Effector memory CD4-positive, alpha-beta T cell (primary cell): ENCODE measurements around the gene NCKAP1.
"Not testable (repeated sequence)": the region's sequence is repeated elsewhere in the genome, so short reads cannot be mapped to it uniquely, and the experiment has no call there.

Experiments used
- DNase-seq, 3 donors: peaks; one replicate each; pipeline ENCODE4 v3.0.0-alpha.2; 2020
- H3K27ac ChIP-seq: 2 replicates; pipeline ENCODE4 v1.7.0; 2013; ENCODE audit warnings: mild to moderate bottlenecking, low read length, moderate library complexity; ENCODE audit not compliant: insufficient read depth, poor library complexity, severe bottlenecking
- H3K27me3 ChIP-seq: replicated peaks from 2 replicates; pipeline ENCODE4 v1.7.0; 2013; ENCODE audit warnings: mild to moderate bottlenecking, low read length; ENCODE audit not compliant: insufficient read depth, control insufficient read depth, poor library complexity, severe bottlenecking
- H3K36me3 ChIP-seq: 2 replicates; pipeline ENCODE4 v1.7.0; 2013; ENCODE audit warnings: mild to moderate bottlenecking, low read length, moderate library complexity; ENCODE audit not compliant: control insufficient read depth, insufficient read depth
- H3K4me1 ChIP-seq: 2 replicates; pipeline ENCODE4 v1.7.0; 2013; ENCODE audit warnings: low read length, mild to moderate bottlenecking; ENCODE audit not compliant: control insufficient read depth, insufficient read depth, poor library complexity, severe bottlenecking
- H3K4me3 ChIP-seq: 2 replicates; pipeline ENCODE4 v1.7.0; 2013; ENCODE audit warnings: low read length, low read depth, mild to moderate bottlenecking; ENCODE audit not compliant: insufficient read depth, poor library complexity, severe bottlenecking
- H3K9me3 ChIP-seq: 2 replicates; pipeline ENCODE4 v1.7.0; 2013; ENCODE audit warnings: mild to moderate bottlenecking, low read length, moderate library complexity; ENCODE audit not compliant: control insufficient read depth

The NCKAP1 gene

GRCh38 chr2:182890773-182891378, 147.4 kb downstream of the NCKAP1 start:
- no peak overlapping the region for H3K4me3 ChIP-seq
- no peaks in the 10 kb centered on the region for H3K4me1 ChIP-seq
- H3K27me3 ChIP-seq = no peaks in the 10 kb centered on the region
- H3K36me3 ChIP-seq = no peaks in the 10 kb centered on the region
- no peaks in the 10 kb centered on the region for H3K9me3 ChIP-seq
- no peak overlapping the region for H3K27ac ChIP-seq
- no peak for DNase-seq

DNA sequence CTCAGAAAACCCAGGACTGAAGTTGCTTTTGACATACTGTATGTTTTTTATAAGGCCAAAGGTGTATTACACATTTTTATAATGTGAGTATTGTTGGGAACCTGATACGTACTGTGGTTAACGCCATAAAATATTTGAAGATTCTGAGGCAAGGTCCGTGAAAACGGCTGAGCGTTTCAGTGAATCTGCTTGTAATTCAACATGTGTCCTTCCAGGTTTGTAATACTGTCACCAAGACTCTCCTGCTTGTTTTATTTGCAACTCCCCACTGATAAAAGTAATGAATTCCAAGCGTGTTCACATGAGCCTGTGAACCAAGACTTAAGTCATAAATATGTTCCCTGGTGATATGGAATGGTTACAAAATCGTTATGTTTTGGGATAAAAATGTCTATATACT, 148.0 kb downstream of the NCKAP1 start:
- no peaks in the 10 kb centered on the region for H3K9me3 ChIP-seq
- H3K4me1 ChIP-seq = no peaks in the 10 kb centered on the region
- no peaks in the 10 kb centered on the region for H3K27me3 ChIP-seq
- DNase-seq = no peak
- no peak overlapping the region for H3K27ac ChIP-seq
- H3K36me3 ChIP-seq = no peaks in the 10 kb centered on the region
- H3K4me3 ChIP-seq = no peak overlapping the region

GRCh38 chr2:182887753-182888415, 150.4 kb downstream of the NCKAP1 start:
- Histone ChIP-seq H3K9me3 (no peaks in the 10 kb centered on the region), H3K36me3 (no peaks in the 10 kb centered on the region), H3K27me3 (no peaks in the 10 kb centered on the region), H3K27ac (no peak overlapping the region), H3K4me1 (no peaks in the 10 kb centered on the region), H3K4me3 (no peak overlapping the region)
- no peak for DNase-seq

DNA sequence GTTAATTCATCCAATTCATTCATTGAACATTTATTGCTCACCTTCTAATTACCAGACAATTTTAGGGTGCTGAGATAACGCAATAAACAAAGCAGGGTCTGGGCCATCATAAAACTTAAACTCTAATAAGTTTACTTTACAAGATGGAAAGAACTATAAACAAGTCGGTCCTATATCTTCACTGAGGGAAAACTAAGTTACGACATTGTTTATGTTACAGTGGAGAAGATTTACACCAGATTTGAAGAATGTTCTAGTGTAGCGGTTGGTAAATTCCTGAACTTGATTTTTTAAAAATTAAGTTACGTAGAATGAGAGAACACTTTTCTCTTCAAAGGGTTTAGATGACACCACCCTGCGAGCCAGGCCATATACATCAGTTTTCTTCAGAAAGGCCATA, 151.2 kb downstream of the NCKAP1 start:
- Histone ChIP-seq H3K27me3 (no peaks in the 10 kb centered on the region), H3K36me3 (no peaks in the 10 kb centered on the region), H3K27ac (no peak overlapping the region), H3K4me1 (no peaks in the 10 kb centered on the region), H3K9me3 (no peaks in the 10 kb centered on the region), H3K4me3 (no peak overlapping the region)
- DNase-seq = no peak

GRCh38 chr2:182885771-182886170, 152.5 kb downstream of the NCKAP1 start:
- no peaks in the 10 kb centered on the region for H3K4me1 ChIP-seq
- H3K4me3 ChIP-seq = no peak overlapping the region
- H3K36me3 ChIP-seq = no peaks in the 10 kb centered on the region
- no peaks in the 10 kb centered on the region for H3K9me3 ChIP-seq
- DNase-seq = no peak
- no peaks in the 10 kb centered on the region for H3K27me3 ChIP-seq
- H3K27ac ChIP-seq = no peak overlapping the region

DNA sequence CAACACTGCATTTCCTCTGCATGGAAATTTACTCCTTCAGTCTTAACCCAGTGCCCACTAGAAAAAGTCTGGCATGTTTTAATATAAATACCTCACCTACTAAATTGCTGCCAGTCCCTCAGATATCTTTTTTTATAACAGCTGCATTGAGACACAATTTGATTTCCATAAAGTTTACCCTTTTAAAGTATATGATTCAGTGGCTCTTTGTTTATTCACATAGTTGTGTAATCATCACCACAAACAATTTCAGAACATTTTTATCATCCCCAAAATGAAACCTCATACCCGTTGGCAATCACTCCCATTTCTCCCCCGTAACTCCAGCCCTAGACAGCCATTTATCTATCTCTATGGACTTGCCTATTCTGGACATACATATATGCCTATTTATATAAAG, 154.8 kb downstream of the NCKAP1 start:
- Histone ChIP-seq H3K4me1 (no peaks in the 10 kb centered on the region), H3K4me3 (no peak overlapping the region), H3K9me3 (no peaks in the 10 kb centered on the region), H3K27me3 (no peaks in the 10 kb centered on the region), H3K36me3 (no peaks in the 10 kb centered on the region), H3K27ac (no peak overlapping the region)
- no peak for DNase-seq

- H3K9me3 ChIP-seq, H3K4me3 ChIP-seq: not testable (repeated sequence)
Observed at GRCh38 chr2:182880100-182880499, 158.2 kb downstream of the NCKAP1 start.

GRCh38 chr2:182876653-182877052, 161.6 kb downstream of the NCKAP1 start:
- not testable (repeated sequence) for H3K4me1 ChIP-seq, DNase-seq, H3K27ac ChIP-seq, H3K36me3 ChIP-seq, H3K4me3 ChIP-seq, H3K27me3 ChIP-seq, H3K9me3 ChIP-seq

More at GRCh38 chr2:182880100-182880499, 158.2 kb downstream of the NCKAP1 start:
- H3K27me3 ChIP-seq, H3K27ac ChIP-seq, H3K4me1 ChIP-seq, H3K36me3 ChIP-seq, DNase-seq: not testable (repeated sequence)

GRCh38 chr2:182870227-182870626, 168.0 kb downstream of the NCKAP1 start:
- H3K4me3 ChIP-seq = no peak overlapping the region
- no peaks in the 10 kb centered on the region for H3K9me3 ChIP-seq
- peaks cover 4% of the 10 kb centered on the region for H3K27me3 ChIP-seq
- peaks cover 9% of the 10 kb centered on the region for H3K4me1 ChIP-seq
- no peak overlapping the region for H3K27ac ChIP-seq
- no peaks in the 10 kb centered on the region for H3K36me3 ChIP-seq
- DNase-seq = no peak

- Histone ChIP-seq H3K27me3 (peaks cover 4% of the 10 kb centered on the region), H3K4me3 (no peak overlapping the region), H3K4me1 (peaks cover 9% of the 10 kb centered on the region), H3K27ac (no peak overlapping the region), H3K9me3 (no peaks in the 10 kb centered on the region), H3K36me3 (no peaks in the 10 kb centered on the region)
- no peak for DNase-seq
Observed at GRCh38 chr2:182868054-182868796, 170.0 kb downstream of the NCKAP1 start.
